RPMI7951 (cell line): ENCODE measurements around the gene FAM240A. TPM values are rescaled to one million over a fixed set of nuclear protein-coding genes. Genes with fewer than 3 reads are reported as not detected.
"Not testable (repeated sequence)": the region's sequence is repeated elsewhere in the genome, so short reads cannot be mapped to it uniquely, and the experiment has no call there.

Source experiments
- DNase-seq: peaks from one replicate; pipeline ENCODE4 v3.0.0-alpha.2; 2012; ENCODE audit warnings: low read depth
- total RNA-seq: library from RNA; depleted of rRNA; stranded (reverse); fragments of >200 nt; shearing (Covaris generic); gene quantifications from 2 replicates; pipeline ENCODE4 v1.2.3, GENCODE V29; 2014; rRNA removed

Gene FAM240A
- not detected in 2 replicates for total RNA-seq

- DNase-seq, result peak; percentile 9
These were observed at the start of gene FAM240A for GRCh38 chr3:46612324-46612723. Gene FAM240A (plus strand): TSS chr3:46612525. CDS start chr3:46612684, 159 bp downstream.

- peak; percentile 33 for DNase-seq
These were observed 47.9 kb upstream of the FAM240A start for GRCh38 chr3:46564190-46565021.

- DNase-seq, result no peak
These were observed 47.2 kb upstream of the FAM240A start for GRCh38 chr3:46565077-46565476.

GRCh38 chr3:46565607-46566039, 46.7 kb upstream of the FAM240A start:
- DNase-seq, result no peak

- peak; percentile 69 for DNase-seq
These were observed 46.2 kb upstream of the FAM240A start, which contains the start of gene LRRC2 for GRCh38 chr3:46566040-46566641. Gene LRRC2 (minus strand): TSS chr3:46566302. CDS start chr3:46551591, 14,711 bp downstream.

- no peak for DNase-seq
These were observed 40.6 kb upstream of the FAM240A start for GRCh38 chr3:46571684-46572083.

GRCh38 chr3:46573701-46574100, 38.6 kb upstream of the FAM240A start:
- DNase-seq, result no peak

GRCh38 chr3:46574243-46574646, 38.1 kb upstream of the FAM240A start:
- no peak for DNase-seq

GRCh38 chr3:46574881-46575576, 37.3 kb upstream of the FAM240A start:
- DNase-seq, result no peak

GRCh38 chr3:46575577-46576222, 36.6 kb upstream of the FAM240A start:
- no peak for DNase-seq

GRCh38 chr3:46576386-46576785, 35.9 kb upstream of the FAM240A start:
- no peak for DNase-seq

GRCh38 chr3:46576879-46577278, 35.4 kb upstream of the FAM240A start:
- no peak for DNase-seq

- DNase-seq, result not testable (repeated sequence)
These were observed 34.6 kb upstream of the FAM240A start for GRCh38 chr3:46577580-46578249.

GRCh38 chr3:46578973-46579755, 33.2 kb upstream of the FAM240A start:
- no peak for DNase-seq

GRCh38 chr3:46579756-46580286, 32.5 kb upstream of the FAM240A start:
- DNase-seq, result no peak

GRCh38 chr3:46580675-46581074, 31.6 kb upstream of the FAM240A start:
- no peak for DNase-seq

- no peak for DNase-seq
These were observed 27.5 kb upstream of the FAM240A start for GRCh38 chr3:46584598-46585467.

- DNase-seq, result no peak
These were observed 26.3 kb upstream of the FAM240A start for GRCh38 chr3:46585799-46586693.
